ENCODE measurements around the gene ASB13.

The ASB13 gene

DNA sequence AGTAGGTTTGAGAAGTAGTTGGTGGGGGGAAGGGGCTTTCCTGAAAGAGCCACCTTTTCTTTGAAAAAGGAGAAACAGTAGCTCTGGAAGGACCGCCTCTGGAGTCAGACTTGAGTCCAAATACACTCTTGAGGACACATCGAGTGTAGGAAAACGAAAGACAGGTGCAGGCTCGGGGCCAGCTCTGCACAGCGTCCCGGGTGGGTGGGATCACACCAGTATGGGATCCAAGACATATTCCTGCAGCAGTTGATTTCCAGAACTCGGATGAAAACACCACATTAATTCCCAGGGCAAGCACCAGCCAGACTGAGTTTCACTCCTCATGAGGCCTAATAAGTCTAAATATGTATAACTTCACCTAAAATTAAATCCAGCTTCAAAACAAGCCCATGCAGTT is 61.4 kb downstream of the ASB13 start:
- DNase-seq (ENCODE audit: low spot score) = no peak
- Mint-ChIP-seq H3K4me3 (no peak overlapping the region), H3K9me3 (no peaks in the 10 kb centered on the region), H3K4me1 (ENCODE audit: low read depth) (no peaks in the 10 kb centered on the region), H3K36me3 (ENCODE audit: low read depth) (no peaks in the 10 kb centered on the region), H3K27ac (no peak overlapping the region), H3K27me3 (ENCODE audit: low read depth) (peaks cover 6% of the 10 kb centered on the region)

DNA sequence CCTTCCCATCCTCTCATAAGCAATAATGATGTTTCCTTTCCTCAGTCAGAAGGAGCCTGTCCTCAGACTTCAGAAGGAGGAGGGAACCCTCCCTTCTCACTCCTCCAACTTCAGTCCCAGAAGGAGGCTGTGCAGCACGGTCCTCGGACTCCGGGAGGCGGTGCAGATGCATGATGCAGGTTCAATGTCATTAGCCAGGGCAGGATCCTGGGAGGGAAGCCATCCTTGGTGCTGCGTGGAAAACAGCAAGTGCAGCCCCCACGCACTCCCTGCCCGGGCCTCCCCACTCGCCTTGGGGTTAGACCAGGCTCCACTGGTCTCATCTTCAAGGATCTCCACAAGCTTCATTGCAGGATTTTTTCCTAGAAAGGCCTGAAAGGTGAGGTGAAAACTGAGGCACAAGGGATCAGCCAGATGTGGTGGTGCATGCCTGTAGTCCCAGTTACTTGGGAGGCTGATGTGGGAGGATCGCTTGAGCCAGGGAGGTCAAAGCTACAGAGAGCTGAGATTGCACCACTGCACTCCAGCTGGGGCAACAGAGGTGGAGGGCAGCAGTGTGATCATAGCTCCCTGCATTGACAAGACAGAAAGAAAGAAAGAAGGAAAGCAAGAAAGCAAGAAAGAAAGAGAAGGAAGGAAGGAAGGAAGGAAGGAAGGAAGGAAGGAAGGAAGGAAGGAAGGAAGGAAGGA is 62.0 kb downstream of the ASB13 start:
- Mint-ChIP-seq H3K27me3 (ENCODE audit: low read depth) (peaks cover 6% of the 10 kb centered on the region), H3K9me3 (no peaks in the 10 kb centered on the region), H3K27ac (no peak overlapping the region), H3K4me3 (no peak overlapping the region), H3K36me3 (ENCODE audit: low read depth) (no peaks in the 10 kb centered on the region), H3K4me1 (ENCODE audit: low read depth) (no peaks in the 10 kb centered on the region)
- DNase-seq (ENCODE audit: low spot score) = no peak

DNA sequence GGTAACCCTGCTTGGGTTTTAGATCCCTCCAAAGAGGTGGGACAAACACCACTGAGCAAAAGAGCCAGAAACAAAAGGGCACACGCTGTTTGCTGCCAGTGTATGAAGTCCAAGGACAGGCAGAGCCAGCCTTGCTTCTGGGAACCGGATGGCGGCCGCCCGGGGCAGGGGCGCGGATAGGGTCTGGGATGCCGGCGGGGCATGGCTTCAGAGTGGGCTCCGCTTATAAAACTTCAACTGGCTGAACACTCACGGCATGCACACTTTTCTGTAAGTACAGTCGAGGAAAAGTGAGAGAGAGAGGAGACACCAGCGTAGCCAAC is 62.6 kb downstream of the ASB13 start:
- no peaks in the 10 kb centered on the region for H3K36me3 Mint-ChIP-seq (ENCODE audit: low read depth)
- no peak overlapping the region for H3K27ac Mint-ChIP-seq
- H3K27me3 Mint-ChIP-seq (ENCODE audit: low read depth) = peaks cover 6% of the 10 kb centered on the region
- no peak overlapping the region for H3K4me3 Mint-ChIP-seq
- DNase-seq (ENCODE audit: low spot score) = no peak
- H3K4me1 Mint-ChIP-seq (ENCODE audit: low read depth) = no peaks in the 10 kb centered on the region
- H3K9me3 Mint-ChIP-seq = no peaks in the 10 kb centered on the region

- no peaks in the 10 kb centered on the region for H3K36me3 Mint-ChIP-seq (ENCODE audit: low read depth)
- no peak for DNase-seq (ENCODE audit: low spot score)
- no peaks in the 10 kb centered on the region for H3K9me3 Mint-ChIP-seq
- H3K4me1 Mint-ChIP-seq (ENCODE audit: low read depth) = no peaks in the 10 kb centered on the region
- H3K4me3 Mint-ChIP-seq = no peak overlapping the region
- peaks cover 3% of the 10 kb centered on the region for H3K27me3 Mint-ChIP-seq (ENCODE audit: low read depth)
- H3K27ac Mint-ChIP-seq = no peak overlapping the region
Measured at GRCh38 chr10:5603091-5603847, 63.1 kb downstream of the ASB13 start.

DNA sequence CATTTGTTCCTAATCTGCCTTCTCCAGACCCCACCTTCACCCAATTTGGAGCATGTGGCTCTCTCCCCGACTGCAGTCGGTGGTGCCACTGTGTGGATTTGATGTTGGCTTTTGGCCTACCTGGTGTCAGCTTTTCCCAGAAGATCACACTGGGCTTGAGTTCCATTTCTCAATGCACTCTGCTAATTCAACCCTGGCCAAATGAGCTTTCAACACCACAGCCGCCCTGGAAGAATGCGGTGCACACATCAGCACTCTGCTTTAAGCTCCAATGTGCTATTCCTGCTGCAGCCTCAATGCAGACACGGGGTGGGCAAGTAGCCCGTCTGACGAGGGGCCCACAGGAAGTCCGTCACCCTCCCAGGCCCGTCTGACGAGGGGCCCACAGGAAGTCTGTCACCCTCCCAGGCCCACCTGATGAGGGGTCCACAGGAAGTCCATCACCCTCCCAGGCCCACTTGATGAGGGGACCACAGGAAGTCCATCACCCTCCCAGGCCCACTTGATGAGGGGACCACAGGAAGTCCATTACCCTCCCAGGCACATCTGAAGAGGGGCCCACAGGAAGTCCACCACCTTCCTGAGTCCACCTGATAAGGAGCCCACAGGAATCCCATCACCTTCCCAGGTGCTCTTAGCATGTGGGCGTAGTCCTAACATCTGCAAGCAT is 64.4 kb downstream of the ASB13 start:
- Mint-ChIP-seq H3K4me3 (no peak overlapping the region), H3K36me3 (ENCODE audit: low read depth) (no peaks in the 10 kb centered on the region), H3K4me1 (ENCODE audit: low read depth) (no peaks in the 10 kb centered on the region), H3K27me3 (ENCODE audit: low read depth) (peaks cover 2% of the 10 kb centered on the region), H3K27ac (no peak overlapping the region), H3K9me3 (no peaks in the 10 kb centered on the region)
- DNase-seq (ENCODE audit: low spot score) = no peak

DNA sequence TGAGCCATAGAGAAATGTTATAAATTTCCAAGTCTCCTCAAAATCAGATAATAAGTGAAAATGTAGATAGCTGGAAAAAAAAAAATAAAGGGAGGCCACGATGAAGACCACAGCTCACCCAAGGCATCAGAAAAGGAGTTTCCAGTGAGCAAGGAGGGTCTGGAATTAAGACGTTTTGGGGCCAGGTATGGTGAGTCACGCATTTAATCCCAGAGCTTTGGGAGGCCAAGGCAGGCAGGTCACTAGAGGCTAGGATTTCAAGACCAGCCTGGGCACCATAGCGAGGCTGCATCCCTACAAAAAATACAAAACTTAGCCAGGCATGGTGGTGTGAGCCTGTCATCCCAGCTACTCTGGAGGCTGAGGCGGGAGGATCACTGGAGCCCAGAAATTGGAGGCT is 65.5 kb downstream of the ASB13 start:
- H3K9me3 Mint-ChIP-seq = no peaks in the 10 kb centered on the region
- peaks cover 2% of the 10 kb centered on the region for H3K27me3 Mint-ChIP-seq (ENCODE audit: low read depth)
- peaks cover 2% of the 10 kb centered on the region for H3K4me1 Mint-ChIP-seq (ENCODE audit: low read depth)
- no peaks in the 10 kb centered on the region for H3K36me3 Mint-ChIP-seq (ENCODE audit: low read depth)
- DNase-seq (ENCODE audit: low spot score) = no peak
- no peak overlapping the region for H3K27ac Mint-ChIP-seq
- no peak overlapping the region for H3K4me3 Mint-ChIP-seq

DNA sequence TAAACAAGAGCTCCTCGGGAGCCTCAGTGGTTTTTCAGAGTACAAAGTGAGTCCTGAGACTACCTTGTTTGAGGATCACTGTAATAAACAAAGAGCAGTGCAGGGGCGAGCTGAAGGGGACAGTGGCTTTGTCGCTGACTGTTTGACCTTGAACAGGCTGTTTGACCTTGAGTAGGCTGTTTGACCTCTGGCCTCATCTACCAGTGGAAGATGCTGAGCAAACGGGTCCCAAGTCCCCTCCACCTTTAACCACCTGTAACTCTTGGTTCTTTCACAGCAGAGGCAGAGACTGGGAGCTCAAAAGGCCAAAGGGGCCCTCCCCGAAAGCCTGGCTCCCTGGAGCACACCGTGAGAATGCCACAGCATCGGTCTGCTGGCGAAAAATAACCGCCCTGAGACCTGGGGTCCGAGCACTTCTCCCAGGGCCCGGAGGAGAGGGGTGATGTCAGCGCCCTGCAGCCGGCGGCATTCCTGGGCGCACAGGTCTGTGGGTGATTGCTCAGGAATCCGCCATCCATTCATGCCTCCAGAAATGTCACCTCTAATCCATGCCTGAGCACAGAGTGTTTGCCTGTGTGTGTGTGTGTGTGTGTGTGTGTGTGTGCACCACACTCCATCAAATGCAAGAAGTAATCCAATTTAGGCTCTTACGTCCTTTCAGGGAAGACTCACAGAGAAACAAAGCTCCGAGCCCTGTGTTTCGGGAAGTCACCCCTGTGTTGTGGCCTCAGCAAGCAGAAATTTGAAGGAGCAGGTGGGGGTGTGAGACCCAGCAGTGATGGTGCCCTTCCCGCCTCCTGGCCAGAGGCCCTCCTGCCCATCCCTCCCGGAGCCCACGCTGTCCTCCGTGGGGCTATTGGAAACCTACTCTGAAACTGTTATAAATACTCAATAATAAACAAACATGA is 66.5 kb downstream of the ASB13 start:
- peaks cover 2% of the 10 kb centered on the region for H3K4me1 Mint-ChIP-seq (ENCODE audit: low read depth)

DNA sequence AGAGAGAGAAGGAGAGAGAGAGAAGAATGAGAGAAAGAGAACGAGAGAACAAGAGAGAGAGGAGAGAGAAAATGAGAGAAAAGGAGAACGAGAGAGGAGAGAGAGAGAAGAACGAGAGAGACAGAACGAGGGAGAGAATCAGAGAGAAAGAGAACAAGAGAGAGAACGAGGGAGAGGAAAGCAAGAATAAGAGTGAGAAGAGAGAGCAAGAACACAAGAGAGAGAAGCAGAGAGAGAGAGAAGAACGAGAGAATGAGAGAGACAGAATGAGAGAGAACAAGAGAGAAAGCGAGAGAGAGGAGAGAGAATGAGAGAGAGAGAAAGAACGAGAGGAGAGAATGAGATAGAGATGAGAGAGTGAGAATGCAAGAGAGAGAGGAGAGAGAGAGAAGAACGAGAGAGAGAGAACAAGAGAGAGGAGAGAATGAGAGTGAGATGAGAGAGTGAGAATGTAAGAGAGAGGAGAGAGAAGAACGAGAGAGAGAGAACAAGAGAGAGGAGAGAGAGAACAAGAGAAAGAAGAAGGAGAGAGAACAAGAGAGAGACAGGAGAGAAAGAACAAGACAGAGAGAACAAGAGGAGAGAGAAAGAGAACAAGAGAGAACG is 68.2 kb downstream of the ASB13 start:
- H3K9me3 Mint-ChIP-seq = no peaks in the 10 kb centered on the region
- no peak overlapping the region for H3K4me3 Mint-ChIP-seq
- H3K27ac Mint-ChIP-seq = no peak overlapping the region
- no peaks in the 10 kb centered on the region for H3K36me3 Mint-ChIP-seq (ENCODE audit: low read depth)
- peaks cover 2% of the 10 kb centered on the region for H3K4me1 Mint-ChIP-seq (ENCODE audit: low read depth)
- no peak for DNase-seq (ENCODE audit: low spot score)
- H3K27me3 Mint-ChIP-seq (ENCODE audit: low read depth) = peaks cover 8% of the 10 kb centered on the region

More for the DNA sequence above, 66.5 kb downstream of the ASB13 start:
- DNase-seq (ENCODE audit: low spot score) = no peak
- peaks cover 5% of the 10 kb centered on the region for H3K27me3 Mint-ChIP-seq (ENCODE audit: low read depth)
- H3K36me3 Mint-ChIP-seq (ENCODE audit: low read depth) = no peaks in the 10 kb centered on the region
- no peak overlapping the region for H3K4me3 Mint-ChIP-seq
- H3K27ac Mint-ChIP-seq = no peak overlapping the region
- H3K9me3 Mint-ChIP-seq = no peaks in the 10 kb centered on the region

DNA sequence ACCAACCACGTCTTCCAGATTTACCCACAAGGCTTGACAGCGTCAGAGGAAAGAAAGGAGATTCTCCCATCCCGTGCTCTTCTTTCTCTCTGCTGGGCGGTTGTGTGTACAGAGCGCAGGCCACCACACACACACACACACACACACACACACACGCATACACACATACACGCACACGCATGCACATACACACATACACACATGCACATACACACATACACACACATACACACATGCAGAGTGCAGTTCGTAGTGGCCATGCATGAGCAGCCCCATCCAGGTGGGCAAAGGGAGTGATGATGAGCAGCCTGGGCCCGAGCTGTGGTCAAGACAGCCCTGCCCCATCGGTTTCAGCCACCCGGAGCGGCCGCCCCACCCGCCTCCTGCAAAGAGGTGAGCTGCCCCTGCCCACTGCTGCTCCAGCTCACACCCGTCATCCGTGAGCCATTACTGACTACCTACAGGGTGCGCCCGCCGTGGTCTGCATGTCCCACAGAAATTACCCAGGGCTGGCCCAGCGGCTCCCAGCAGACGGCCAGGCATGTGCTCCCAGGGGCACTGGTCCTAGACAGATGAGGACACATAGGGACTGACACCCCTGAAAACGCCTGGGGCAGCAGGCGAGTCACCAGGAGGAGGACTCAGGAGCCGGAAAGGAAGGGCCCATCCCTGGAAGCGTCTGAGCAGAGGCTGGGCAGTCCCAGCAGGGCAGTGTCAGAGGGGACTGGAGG is 69.6 kb downstream of the ASB13 start:
- peaks cover 11% of the 10 kb centered on the region for H3K27me3 Mint-ChIP-seq (ENCODE audit: low read depth)
- no peak overlapping the region for H3K27ac Mint-ChIP-seq
- peaks cover 2% of the 10 kb centered on the region for H3K4me1 Mint-ChIP-seq (ENCODE audit: low read depth)
- H3K9me3 Mint-ChIP-seq = no peaks in the 10 kb centered on the region
- DNase-seq (ENCODE audit: low spot score) = no peak
- no peak overlapping the region for H3K4me3 Mint-ChIP-seq
- H3K36me3 Mint-ChIP-seq (ENCODE audit: low read depth) = no peaks in the 10 kb centered on the region

DNA sequence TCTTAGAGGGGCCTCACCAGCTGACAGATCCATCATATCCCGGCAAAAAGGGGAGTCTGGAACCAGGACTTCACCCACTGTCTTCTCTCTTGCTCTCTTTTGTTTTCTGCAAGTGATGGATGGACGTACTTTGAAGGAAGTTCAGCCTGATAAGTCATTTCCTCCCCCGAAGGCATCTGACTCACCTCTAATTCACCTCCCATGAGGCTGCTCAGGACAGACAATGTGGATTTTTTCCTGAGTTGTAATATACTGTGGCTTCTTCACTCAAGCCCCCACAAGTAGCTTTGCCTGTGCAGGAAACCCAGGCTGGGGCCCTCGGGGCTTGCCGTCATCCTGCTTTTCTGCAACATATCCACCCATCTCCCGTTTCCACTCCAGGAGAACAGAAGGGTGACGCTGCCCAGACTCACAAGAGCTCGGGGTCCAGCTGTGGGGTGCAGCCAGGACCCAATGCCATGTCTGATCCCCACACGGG is 70.4 kb downstream of the ASB13 start:
- Mint-ChIP-seq H3K27ac (no peak overlapping the region), H3K27me3 (ENCODE audit: low read depth) (peaks cover 11% of the 10 kb centered on the region), H3K36me3 (ENCODE audit: low read depth) (no peaks in the 10 kb centered on the region), H3K4me1 (ENCODE audit: low read depth) (peaks cover 2% of the 10 kb centered on the region), H3K4me3 (no peak overlapping the region), H3K9me3 (no peaks in the 10 kb centered on the region)
- no peak for DNase-seq (ENCODE audit: low spot score)

DNA sequence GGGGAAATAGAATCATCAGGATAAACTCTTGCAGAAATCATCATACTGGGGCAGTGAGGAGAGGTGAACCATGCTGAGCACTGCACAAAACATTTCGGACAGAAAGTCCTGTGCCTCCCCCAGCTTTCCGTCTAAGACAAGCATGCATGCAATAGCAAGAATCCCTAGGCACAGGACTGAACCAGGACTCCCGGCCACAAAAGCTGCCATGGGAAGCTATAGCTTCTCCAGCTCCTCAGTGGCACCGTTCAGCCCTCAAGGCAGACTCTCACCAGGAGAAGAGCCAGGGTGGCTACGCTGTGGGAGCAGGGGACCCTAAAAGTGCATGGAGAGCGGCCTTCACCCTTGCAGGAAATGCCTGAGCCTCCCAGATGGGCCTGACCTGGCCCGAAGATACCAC is 70.8 kb downstream of the ASB13 start:
- H3K4me1 Mint-ChIP-seq (ENCODE audit: low read depth) = peaks cover 2% of the 10 kb centered on the region

GRCh38 chr10:5595095-5595494 is 71.3 kb downstream of the ASB13 start:
- H3K9me3 Mint-ChIP-seq = no peaks in the 10 kb centered on the region
- no peaks in the 10 kb centered on the region for H3K36me3 Mint-ChIP-seq (ENCODE audit: low read depth)
- H3K4me1 Mint-ChIP-seq (ENCODE audit: low read depth) = peaks cover 2% of the 10 kb centered on the region
- no peak overlapping the region for H3K4me3 Mint-ChIP-seq
- no peak overlapping the region for H3K27ac Mint-ChIP-seq
- peaks cover 11% of the 10 kb centered on the region for H3K27me3 Mint-ChIP-seq (ENCODE audit: low read depth)
- no peak for DNase-seq (ENCODE audit: low spot score)

More for the DNA sequence above, 70.8 kb downstream of the ASB13 start:
- Mint-ChIP-seq H3K27me3 (ENCODE audit: low read depth) (peaks cover 11% of the 10 kb centered on the region), H3K9me3 (no peaks in the 10 kb centered on the region), H3K4me3 (no peak overlapping the region), H3K36me3 (ENCODE audit: low read depth) (no peaks in the 10 kb centered on the region), H3K27ac (no peak overlapping the region)
- no peak for DNase-seq (ENCODE audit: low spot score)

Data from T-helper 2 cell treated with Interferon-gamma antibody and Interleukin-4, amounts not matched to agents 5 μg/mL and 100 μg/mL, for 36 hours (primary cell).